SU-DHL-6 (cell line): ENCODE data around the gene CACTIN.
"Not testable (repeated sequence)": the region's sequence is repeated elsewhere in the genome, so short reads cannot be mapped to it uniquely, and the experiment has no call there.

Experiments used
- H2AFZ ChIP-seq: fragments of 200-600 bp; sonication (generic); 2 replicates; pipeline ENCODE4 v1.6.1; 2014; ENCODE audit warnings: low read depth, mild to moderate bottlenecking, moderate library complexity, mixed read lengths, antibody characterized with exemption, low read length; ENCODE audit not compliant: severe bottlenecking
- H3F3A ChIP-seq: fragments of 200-600 bp; shearing (Covaris generic); 2 replicates; pipeline ENCODE4 v1.6.0; 2016; ENCODE audit warnings: antibody characterized with exemption, mild to moderate bottlenecking; ENCODE audit not compliant: insufficient read depth
- H3K27ac ChIP-seq: fragments of 200-600 bp; sonication (generic); 2 replicates; pipeline ENCODE4 v1.5.1; 2016; ENCODE audit warnings: low read depth, mild to moderate bottlenecking, low read length, moderate library complexity, mixed read lengths
- H3K27me3 ChIP-seq: fragments of 200-600 bp; sonication (generic), shearing (Covaris generic); 2 replicates; pipeline ENCODE4 v1.6.0; 2014; ENCODE audit warnings: mild to moderate bottlenecking, low read length
- H3K36me3 ChIP-seq: fragments of 200-600 bp; sonication (generic); 2 replicates; pipeline ENCODE4 v1.6.1; 2014; ENCODE audit warnings: mild to moderate bottlenecking, low read length, mixed read lengths
- H3K4me2 ChIP-seq: fragments of 300-600, 200-600 bp; shearing (Covaris generic), sonication (generic); 2 replicates; pipeline ENCODE4 v1.6.0; 2014; ENCODE audit warnings: low read length, low read depth, mild to moderate bottlenecking; ENCODE audit not compliant: poor library complexity, severe bottlenecking
- H3K4me3 ChIP-seq: fragments of 200-600 bp; sonication (generic); 2 replicates; pipeline ENCODE4 v1.5.1; 2014; ENCODE audit warnings: antibody characterized with exemption, low read length, mild to moderate bottlenecking, mixed read lengths; ENCODE audit not compliant: insufficient read depth, poor library complexity, severe bottlenecking
- H3K79me2 ChIP-seq: fragments of 200-600 bp; sonication (generic); 2 replicates; pipeline ENCODE4 v1.6.1; 2014; ENCODE audit warnings: mild to moderate bottlenecking, low read length, moderate library complexity; ENCODE audit not compliant: insufficient read depth
- H3K9ac ChIP-seq: fragments of 200-600 bp; sonication (generic); 2 replicates; pipeline ENCODE4 v1.7.0; 2014; ENCODE audit warnings: mild to moderate bottlenecking, low read length
- H3K9me2 ChIP-seq: fragments of 200-600 bp; sonication (generic); replicated peaks from 2 replicates; pipeline ENCODE4 v1.6.1; 2014; ENCODE audit warnings: low read length; ENCODE audit not compliant: insufficient read depth
- H3K9me3 ChIP-seq: fragments of 200-600 bp; sonication (generic); 2 replicates; pipeline ENCODE4 v1.6.1; 2014; ENCODE audit warnings: low read length, mixed read lengths; ENCODE audit not compliant: insufficient read depth
- H4K20me1 ChIP-seq: fragments of 200-600 bp; sonication (generic); 2 replicates; pipeline ENCODE4 v1.6.1; 2014; ENCODE audit warnings: low read depth, mild to moderate bottlenecking, antibody characterized with exemption, low read length, moderate library complexity, mixed read lengths
- CTCF ChIP-seq: fragments of 200-600 bp; sonication (generic); IDR thresholded peaks from one replicate; pipeline ENCODE4 v1.5.1; 2017; ENCODE audit warnings: antibody characterized with exemption, mild to moderate bottlenecking, low read length, moderate library complexity; ENCODE audit not compliant: insufficient read depth, poor library complexity, severe bottlenecking
- EZH2phosphoT487 ChIP-seq: fragments of 200-600 bp; sonication (generic), shearing (Covaris generic); conservative IDR thresholded peaks from 2 replicates; pipeline ENCODE4 v1.6.1; 2018; ENCODE audit warnings: mild to moderate bottlenecking, antibody characterized with exemption, low read length, moderate library complexity, mixed read lengths

Gene CACTIN

GRCh38 chr19:3632739-3633558 is 6.4 kb upstream of the CACTIN start:
- Histone ChIP-seq H3K79me2 (no peaks in the 10 kb centered on the region), H2AFZ (no peak overlapping the region), H4K20me1 (no peaks in the 10 kb centered on the region), H3K9me2 (no peaks in the 10 kb centered on the region), H3K9ac (no peak overlapping the region), H3K27me3 (no peaks in the 10 kb centered on the region), H3K27ac (no peak overlapping the region), H3K4me3 (no peak overlapping the region), H3F3A (no peaks in the 10 kb centered on the region), H3K36me3 (no peaks in the 10 kb centered on the region), H3K4me2 (no peak overlapping the region), H3K9me3 (no peaks in the 10 kb centered on the region)
- TF ChIP-seq EZH2phosphoT487 (no peak), CTCF (no peak)

DNA sequence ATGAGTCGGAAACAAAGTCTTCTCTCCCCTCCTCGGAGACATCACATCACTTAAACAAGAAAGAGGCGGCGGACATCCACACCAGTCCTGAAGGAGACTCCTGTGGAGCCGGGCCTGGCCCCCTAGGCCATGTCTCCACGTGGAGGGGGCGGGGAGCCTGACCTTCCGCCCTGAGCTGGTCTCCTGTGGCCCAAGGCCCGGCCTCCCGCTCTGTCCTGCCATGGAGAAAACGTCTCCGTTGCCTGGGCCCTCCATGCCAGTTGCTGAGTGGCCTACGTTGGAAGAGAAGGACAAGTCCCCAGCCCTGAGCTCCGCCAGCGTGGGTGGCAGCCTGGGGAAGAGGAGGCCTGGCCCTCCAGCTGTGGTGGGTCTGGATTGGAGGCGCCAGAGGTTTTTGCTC is 5.5 kb upstream of the CACTIN start:
- TF ChIP-seq EZH2phosphoT487 (no peak), CTCF (no peak)

GRCh38 chr19:3631053-3631861 is 4.7 kb upstream of the CACTIN start:
- Histone ChIP-seq H3K79me2 (peaks cover 3% of the 10 kb centered on the region), H3K36me3 (no peaks in the 10 kb centered on the region), H3K27me3 (no peaks in the 10 kb centered on the region), H3K27ac (no peak overlapping the region), H3K4me3 (no peak overlapping the region), H3F3A (no peaks in the 10 kb centered on the region), H4K20me1 (no peaks in the 10 kb centered on the region), H3K9me2 (no peaks in the 10 kb centered on the region), H3K9ac (no peak overlapping the region), H3K4me2 (no peak overlapping the region), H3K9me3 (no peaks in the 10 kb centered on the region), H2AFZ (no peak overlapping the region)
- no peak for TF ChIP-seq CTCF
- TF ChIP-seq EZH2phosphoT487: no peak

More for the DNA sequence above, 5.5 kb upstream of the CACTIN start:
- Histone ChIP-seq H3K9ac (no peak overlapping the region), H2AFZ (no peak overlapping the region), H3K27me3 (no peaks in the 10 kb centered on the region), H3K79me2 (no peaks in the 10 kb centered on the region), H3K27ac (no peak overlapping the region), H4K20me1 (no peaks in the 10 kb centered on the region), H3K4me3 (no peak overlapping the region), H3K9me3 (no peaks in the 10 kb centered on the region), H3K4me2 (no peak overlapping the region), H3K9me2 (no peaks in the 10 kb centered on the region), H3F3A (no peaks in the 10 kb centered on the region), H3K36me3 (no peaks in the 10 kb centered on the region)

DNA sequence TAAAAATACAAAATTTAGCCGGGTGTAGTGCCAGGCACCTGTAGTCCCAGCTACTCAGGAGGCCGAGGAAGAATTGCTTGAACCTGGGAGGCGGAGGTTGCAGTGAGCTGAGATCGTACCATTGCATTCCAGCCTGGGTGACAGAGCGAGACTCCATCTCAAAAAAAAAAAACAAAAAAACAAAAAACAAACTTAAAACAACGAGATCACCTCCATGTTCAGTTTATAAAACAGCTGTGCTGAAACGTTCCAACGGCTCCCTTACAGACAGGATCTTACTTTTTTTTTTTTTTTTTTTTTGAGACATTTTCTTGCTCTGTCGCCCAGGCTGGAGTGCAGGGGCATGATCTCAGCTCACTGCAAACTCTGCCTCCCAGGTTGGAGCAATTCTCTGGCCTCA is 2.2 kb upstream of the CACTIN start:
- peaks cover 25% of the 10 kb centered on the region for H3K79me2 ChIP-seq
- not testable (repeated sequence) for H3K9me3 ChIP-seq, H3K27me3 ChIP-seq, H3K9me2 ChIP-seq, H3K4me3 ChIP-seq, H2AFZ ChIP-seq, H3F3A ChIP-seq, H3K36me3 ChIP-seq, H4K20me1 ChIP-seq, H3K27ac ChIP-seq, H3K4me2 ChIP-seq, H3K9ac ChIP-seq
